Activated CD4-positive, alpha-beta T cell treated with anti-CD3 and anti-CD28 coated beads for 4 hours (primary cell): ENCODE data around the gene CTNNA3.

Experiments
- DNase-seq, 2 donors: peaks; one replicate each; pipeline ENCODE4 v3.0.0-alpha.2; 2020

The CTNNA3 gene

DNA sequence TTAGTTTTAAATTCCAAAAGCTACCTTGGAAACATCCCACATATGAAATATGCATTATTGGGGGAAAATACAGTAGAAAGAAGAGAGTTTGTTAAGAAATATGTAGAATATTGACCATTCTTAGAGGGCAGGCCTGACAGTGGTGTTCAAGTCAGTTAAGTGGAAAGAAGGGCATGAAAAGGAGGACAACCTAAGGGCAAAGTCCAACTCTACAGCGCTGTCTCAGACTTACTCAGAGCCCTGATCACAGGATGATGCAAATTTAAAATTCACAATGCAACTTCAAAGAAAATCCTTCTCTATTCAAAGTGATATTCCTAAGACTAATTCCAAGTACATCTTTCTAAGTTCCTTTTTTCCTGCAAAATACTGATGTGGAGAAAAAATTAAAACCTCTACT is 909.3 kb downstream of the CTNNA3 start:
- no peak for DNase-seq

DNA sequence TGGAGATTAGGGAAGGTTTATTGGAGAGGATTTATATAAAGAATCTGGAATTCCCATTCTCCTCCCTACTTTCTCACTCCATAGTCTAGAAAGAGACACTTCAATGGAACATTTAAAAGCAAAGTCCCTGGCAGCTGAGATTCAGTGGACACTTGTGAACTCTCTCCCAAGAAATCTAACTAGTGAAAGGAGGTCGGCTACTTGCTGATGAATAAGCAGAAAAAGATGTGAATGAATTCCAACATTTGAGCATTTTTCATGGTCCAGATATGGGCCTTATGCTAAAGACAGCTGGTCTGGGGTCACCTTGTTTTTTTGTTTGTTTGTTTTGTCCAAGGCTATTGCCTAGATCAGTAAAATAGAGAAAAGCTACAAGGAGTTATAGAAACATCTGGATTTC is 911.2 kb downstream of the CTNNA3 start:
- no peak for DNase-seq

DNA sequence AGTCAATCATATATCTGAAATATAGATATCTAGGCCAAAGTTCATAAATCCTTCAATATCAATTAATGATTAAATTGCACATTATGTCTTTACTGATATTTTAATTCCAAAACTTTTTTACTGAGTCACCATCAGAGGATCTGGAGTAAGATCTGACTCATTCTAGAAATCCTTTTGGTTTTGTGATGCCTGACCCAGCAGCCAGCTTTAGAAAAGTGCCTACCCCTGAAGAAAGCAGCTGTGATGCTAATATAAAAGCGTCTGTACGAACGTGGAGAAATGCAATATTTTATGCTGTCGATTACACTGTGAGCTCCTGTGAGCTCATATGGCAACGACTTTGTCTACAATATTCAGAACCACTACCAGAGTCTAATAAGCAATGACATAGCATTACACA is 912.7 kb downstream of the CTNNA3 start:
- DNase-seq, result no peak

DNA sequence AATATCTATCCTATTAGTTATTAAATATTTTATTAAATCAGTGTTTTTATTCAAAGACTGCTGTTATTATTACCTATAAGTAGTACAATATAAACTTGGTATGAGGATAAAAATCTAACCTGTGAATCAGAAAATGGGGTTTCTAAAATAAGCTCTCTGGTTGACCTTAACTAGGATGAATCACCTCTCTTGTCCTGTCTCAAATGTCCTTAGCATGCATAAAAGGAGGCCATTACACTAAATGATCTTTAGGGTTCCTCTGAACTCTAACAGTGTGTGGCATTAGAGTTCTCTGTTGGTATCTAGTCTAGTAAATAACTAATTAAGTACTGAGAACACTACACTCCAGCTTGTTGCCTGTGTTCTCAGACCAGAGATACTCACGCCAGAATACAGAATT is 913.2 kb downstream of the CTNNA3 start:
- DNase-seq, result no peak

DNA sequence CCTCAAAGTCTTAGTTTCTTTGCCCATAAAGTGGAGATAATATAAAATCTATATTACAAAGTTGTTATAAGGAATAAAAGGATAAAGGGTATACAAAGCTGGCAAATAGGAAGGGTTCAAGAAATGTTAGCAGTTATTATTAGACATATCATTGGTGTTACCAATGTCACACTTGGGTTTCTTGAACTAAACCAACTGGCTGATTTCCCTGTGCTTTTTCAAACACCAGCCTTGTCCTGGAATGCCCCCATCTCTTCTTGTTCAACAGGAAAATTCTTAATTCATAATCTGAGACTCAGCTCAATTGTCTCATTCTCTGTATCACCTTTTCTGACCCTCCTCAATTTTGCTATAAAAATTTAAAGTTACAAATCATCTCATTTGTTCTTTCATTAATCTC is 913.9 kb downstream of the CTNNA3 start:
- no peak for DNase-seq

DNA sequence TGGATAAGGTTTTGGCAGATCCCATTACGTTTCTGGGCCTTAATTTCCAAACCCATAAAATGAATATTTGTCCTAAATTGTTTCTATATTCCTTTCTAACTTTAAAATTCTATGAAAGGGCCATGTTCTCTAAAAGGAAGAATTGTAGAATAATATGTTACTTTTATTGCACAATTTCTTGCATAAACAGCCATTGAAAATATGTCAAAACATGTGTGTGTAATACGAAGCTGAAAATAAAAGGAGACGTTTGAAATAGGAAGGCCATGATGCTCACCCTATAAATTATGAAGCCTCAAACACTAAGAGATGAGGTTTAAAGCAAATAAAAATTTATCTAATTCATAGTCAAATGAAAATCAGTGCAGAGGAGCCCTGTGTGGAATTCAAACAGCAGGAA is 915.2 kb downstream of the CTNNA3 start:
- no peak for DNase-seq

DNA sequence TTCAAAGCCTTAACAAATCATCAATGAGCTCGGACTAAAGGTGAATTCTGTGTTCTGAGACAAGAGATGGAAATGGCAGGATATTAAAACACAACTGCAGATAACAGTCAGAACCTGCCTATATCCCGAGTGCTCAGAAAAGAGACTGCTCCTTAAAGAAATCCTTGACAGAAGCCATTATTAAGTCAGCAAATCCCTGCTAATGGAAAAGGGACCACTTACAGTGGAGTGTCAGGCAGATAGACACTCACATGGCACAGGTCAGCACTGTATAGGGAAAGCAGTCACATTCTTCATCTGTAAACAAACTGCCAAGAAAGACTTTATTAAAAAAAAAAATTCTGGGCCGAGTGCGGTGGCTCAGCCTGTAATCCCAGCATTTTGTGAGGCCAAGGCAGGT is 917.6 kb downstream of the CTNNA3 start:
- DNase-seq, result no peak

DNA sequence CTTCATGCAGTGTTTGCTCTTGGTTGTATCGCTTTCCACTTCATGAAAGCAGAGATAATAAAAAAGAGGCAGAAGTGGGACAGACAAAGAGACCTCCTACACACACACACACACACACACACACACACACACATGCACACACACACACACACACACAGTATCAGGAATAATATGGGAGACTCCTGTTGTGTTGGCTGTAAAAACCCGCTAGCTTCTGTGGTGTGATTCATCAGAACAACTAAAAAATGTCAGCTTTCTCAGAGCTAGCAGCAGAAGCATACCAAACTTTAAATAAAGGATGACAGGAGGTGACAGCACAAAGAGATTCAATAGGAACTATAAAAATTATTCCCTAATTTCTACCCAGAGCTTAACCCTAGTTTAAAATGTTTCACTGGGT is 918.3 kb downstream of the CTNNA3 start:
- DNase-seq, result no peak

DNA sequence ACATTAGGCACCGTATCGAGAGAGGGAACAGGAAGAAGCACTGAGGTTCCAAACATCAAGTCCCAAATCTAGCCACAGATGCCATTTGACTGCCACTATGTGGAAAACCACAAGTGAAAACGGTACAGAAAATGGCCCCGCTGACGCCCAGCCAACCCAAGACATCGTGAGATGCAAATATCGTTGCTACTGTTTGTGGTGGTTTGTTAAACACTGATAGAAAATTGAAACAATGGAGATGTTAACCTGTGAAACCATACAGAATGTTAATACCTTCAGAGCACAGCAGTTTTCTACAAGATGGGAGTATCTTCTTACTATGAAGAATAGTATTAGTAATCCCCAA is 922.5 kb downstream of the CTNNA3 start:
- DNase-seq, result no peak

DNA sequence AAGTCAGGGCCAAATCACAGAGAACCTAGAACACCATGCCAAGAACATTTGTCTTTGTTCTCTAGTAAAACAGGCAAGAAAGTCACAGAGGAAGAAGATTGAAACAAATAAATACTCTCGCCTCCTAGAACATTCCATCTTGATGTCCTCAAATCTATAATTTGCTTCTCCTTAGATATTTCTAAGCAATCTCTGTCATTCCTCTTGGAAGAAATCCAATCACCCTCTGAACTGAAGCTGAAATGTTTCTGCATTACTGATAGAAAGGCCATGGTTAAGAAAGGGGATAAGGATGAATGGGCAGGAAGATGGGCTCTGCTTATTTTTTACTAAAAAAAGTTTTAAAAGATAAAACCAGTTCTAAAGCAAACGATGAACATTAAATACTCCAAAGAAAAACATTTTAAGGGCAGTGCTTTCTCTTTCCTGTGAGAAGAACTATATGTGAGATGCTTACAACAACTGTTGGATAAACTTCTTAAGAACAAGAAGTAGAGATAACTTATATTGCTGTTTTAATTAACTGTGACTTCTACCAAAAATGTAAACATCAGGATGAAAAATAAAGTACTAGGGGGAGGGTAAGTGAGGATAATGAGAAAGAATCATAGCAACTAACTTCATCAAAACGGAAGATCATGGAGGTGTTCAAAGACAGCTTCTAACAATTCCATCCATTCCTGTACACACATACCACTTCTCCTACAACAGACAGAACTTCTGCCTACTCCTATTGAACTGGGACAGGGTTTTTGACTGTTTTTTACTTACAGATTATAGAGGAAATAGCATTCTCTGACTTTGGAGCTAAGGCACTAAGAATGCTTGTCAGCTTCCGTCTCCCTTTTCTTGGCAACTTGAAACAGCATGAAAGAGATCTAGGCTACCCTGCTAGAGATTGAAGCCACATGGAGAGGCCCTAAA is 923.2 kb downstream of the CTNNA3 start:
- DNase-seq, result no peak

DNA sequence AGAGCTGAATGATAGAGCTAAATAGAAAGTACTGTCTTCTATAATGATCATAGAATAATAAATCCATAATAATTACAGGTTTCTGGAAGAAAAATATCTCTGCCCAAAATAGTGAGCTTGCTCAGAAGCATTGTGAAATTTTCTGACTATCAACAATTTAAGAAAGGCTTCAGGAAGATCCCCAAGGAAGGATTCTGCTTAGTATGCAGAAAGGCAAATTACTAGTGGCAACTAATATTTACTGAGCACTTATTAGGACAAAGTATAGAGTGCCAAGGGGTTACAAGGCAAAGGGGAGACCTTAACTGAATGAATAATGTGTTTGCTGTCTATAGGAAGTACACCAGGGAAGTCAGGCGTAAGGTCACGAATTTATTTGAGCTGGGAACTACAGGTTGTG is 928.3 kb downstream of the CTNNA3 start:
- no peak for DNase-seq

DNA sequence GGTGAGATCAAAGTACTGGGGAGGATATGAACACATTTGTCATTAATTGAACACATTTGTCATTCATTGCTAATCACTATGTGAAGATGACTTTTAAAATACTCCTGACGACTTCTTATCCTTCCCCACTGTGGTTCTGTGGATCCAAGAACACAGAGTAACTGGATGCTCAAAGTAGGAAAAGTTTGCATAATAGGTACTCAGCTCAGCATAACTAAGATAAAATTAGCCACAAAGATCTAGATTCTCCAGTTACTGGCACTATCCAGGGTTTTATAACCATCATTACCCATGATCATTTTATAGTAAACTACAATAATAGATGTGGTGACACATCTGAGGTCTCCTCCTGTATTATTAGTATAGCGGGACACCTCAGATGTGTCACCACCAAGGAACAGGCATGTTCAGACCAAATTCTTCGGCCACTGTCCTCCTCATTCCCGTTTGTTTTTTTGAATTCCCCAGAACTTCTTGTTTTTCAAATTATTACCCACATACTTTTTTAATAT is 933.7 kb downstream of the CTNNA3 start:
- no peak for DNase-seq

DNA sequence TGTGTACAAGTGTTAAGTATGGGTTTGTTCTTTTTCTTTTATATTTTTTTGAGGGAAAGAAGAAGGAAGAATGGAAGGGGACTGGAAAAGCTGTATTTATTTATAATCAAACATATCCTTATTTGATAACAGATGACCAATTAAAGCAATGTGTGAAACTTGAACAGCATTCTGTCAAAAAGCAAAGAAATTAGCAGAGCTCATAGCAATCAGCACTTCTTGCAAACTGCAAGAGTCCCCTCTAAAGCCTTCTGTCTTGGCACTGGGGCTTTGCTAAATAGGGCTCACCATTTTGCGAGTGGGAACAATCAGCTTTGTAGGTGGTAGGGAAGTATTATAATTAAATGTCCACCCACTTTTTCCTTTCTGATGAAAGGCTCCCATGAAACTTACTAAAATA is 935.1 kb downstream of the CTNNA3 start:
- no peak for DNase-seq

DNA sequence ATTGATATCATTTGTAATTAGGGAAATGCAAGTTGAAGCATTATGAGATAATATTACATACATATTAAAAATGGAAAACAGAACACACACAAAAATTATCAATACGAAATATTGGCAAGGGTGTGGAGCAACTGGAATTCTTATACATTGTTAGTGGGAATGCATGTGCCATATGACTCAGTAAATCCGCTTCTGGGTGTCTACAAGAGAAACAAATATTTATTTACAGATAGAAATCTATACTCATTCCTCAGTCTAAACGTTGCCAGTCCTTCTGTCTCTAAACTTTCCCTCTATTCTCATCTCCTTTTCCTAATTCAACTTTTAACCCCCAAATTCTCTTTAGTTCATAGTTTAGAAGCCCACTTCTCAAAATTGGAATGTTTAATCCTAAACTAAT is 940.5 kb downstream of the CTNNA3 start:
- no peak for DNase-seq

DNA sequence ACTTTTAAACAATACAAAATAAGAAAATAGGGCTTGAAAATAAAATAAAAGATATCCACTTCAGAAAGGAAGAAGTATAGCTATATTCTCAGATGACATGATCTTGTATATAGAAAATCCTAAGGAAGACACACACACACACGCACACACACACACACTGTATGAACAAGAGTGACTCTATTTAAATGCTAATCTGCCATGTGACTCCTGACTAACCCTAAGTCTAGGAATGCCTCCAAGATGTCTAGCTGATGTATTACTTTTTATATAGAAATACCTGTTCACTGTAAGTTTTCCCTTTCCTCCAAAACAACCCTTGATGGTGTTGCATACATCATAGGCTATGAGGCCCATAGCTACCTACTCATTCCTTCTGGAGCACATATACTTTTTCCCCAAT is 943.3 kb downstream of the CTNNA3 start:
- DNase-seq, result no peak

DNA sequence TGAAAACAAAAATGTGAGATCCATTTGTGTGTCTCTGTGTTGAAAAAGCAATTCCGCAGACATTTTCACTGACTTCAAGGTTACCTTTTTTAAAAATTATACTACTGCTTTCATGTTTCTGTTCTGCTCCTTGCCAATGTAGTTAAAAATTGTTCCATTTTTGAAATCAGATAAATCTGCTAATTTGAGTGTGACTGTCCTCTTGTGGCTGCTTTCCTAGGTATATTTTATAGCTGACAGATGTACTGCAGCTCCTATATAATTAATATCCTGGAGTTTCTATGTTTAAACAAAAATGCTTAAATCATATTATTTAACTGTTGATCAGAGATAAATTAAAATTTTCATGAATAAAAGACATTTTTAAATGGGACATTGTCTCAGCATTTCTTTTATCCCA is 947.8 kb downstream of the CTNNA3 start:
- DNase-seq, result no peak

DNA sequence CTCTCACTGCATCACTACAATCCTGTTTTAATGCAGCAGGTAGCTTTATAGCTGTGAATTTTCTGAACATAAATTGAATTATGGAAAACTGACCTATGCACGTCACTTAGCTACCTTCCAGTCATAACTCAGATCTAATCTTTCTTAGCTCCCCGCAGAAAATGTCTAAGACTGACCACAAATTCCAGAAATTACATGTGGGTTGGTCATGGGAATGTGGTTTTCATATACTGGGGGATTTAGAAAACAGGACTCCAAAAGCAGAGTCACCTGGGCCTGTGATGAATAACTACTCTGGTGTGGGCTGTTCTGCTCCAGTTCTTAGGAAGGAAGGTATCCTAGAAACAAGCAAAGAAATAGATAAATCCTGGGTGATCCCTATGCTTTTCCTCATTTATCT is 948.5 kb downstream of the CTNNA3 start:
- DNase-seq, result no peak

DNA sequence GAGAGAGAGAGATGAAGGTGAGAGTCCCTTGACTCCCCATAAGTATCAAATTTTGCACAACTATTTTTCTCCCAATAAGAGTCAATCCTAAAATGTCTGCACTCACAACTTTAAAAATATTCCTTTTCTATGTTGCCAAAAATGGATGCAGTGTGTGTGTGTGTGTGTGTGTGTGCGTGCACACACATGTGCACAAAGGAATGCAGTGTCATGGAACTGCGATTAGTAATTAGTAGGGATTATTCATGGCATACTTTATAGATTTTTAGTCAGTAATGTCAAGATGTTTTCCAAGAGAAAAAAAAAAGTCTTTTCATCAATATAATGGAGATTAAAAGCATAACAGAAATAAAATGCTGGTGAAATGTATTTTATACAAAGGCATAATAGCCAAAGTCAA is 949.3 kb downstream of the CTNNA3 start:
- DNase-seq, result no peak

DNA sequence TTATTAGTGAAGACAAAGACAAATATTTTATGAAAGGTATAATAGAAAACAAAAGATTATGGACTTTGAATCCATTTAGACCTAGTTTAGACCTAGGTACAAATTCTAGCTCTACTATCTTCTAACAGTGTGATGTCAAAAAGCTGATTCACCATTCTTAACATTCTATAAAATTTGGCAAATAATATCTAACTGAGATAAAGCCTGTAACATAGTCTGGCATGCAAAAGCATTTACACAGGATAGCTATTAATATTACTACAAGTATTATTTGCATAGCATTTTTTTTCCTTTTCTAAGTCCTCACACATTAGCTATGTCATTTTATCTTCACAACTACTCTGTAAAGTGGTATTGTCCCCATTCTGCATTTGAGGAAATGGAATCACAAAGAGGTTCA is 949.7 kb downstream of the CTNNA3 start:
- DNase-seq, result no peak

DNA sequence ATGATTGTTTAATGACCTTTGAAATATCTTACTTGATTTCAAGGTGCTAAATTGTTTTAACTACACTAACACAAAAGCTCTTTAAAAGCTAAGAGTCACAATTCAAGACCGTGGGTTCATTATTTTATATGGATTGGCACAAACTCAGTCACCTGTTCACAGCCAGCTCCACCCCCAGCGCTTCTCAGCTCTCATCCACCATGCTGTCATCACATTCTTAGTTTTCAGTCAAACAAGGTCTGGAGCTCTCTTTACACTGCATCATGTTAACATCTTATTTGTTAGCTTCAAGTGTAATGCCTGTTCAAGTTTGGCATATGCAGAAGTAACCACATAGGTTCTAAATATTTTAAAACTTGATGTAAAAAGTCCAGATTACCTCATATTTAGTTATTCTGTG is 951.1 kb downstream of the CTNNA3 start:
- no peak for DNase-seq

DNA sequence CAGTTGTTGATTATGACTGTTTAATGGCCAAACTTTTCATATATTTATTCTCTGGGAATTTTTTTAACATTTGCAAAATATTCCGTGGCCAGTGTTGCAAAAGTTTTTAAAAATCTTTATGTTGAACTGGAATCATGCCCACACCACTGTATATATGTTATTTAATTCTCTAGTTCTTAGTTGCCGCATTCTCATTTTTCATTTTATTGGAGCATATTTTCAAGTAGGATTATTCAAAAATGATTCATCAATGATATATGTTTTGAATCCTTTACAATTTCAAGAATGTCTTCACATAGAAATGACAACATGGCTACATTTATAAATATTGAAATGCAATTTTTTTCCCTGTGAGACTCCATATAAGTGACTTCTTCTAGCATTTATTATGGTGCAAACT is 958.8 kb downstream of the CTNNA3 start:
- no peak for DNase-seq

DNA sequence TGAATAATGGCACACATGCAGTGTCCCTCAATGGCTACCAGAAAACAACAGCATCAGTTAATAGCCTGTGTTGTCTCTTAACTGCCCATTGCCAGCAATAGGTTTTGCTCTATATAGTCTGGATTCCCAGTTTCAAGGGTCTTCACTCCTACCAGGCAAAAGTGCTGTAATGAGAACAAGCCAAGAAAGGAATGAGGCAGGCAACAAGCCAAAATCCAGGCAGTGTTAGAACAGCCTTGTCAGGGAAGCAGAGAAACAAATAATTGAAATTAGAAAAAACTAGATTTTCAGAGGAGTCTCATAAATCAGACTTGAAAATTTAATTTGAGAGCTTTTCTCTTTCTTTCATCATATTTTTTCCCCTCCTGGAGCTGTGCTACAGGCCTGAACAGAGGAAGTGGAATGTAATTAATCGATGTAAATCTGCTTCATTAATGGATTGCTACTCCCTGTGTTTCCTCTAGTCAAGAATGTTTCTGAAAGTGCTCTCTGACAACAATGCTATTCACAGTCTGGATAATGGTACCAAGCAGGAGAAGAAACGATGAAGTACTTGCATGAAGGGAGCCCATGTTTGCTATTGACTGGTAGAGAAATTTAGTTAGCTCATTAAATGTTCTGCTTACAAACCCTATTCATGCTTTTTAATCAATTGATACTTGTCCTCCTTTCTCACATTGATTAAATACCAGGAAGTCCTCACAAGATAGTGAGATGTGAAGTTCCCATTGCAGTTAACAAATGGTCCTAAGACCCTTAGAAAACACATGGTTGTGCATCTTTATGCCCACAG is 972.2 kb downstream of the CTNNA3 start:
- DNase-seq, result no peak

DNA sequence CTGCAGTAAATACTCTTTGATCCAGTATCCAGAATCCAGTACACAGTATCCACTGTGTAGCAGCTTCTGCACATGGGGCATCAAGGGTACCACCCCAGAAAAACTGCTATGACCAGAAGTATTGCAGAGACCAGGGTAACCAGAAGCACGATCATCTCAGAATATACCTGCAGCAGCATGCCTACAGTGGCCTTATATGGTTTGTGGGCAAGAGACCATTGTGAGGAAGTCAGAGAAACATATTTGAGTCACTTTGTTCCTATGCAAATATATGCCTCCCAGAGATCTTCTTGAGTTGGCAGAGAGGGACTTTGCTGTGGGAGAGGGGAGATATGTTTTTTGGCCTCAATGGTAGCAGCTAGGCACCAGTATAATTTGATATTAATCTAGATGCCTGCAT is 976.5 kb downstream of the CTNNA3 start:
- no peak for DNase-seq
